HG03039 (cell line): ENCODE results near the gene NAPB.
A peak's percentile ranks its signal among the peaks of the same experiment; 100 is the strongest.
"Not testable (repeated sequence)": the region's sequence is repeated elsewhere in the genome, so short reads cannot be mapped to it uniquely, and the experiment has no call there.

ENCODE experiments used
- ATAC-seq: cut with Tn5 transposase; IDR thresholded peaks from one replicate; pipeline ENCODE4 v1.9.1; 2021; ENCODE audit warnings: mild to moderate bottlenecking, moderate library complexity; ENCODE audit not compliant: unreplicated experiment

NAPB gene

GRCh38 chr20:23420943-23421931 is at the start of gene NAPB:
Gene NAPB, minus strand, starts transcription at chr20:23421488. Its CDS starts 86 bp downstream, at chr20:23421402.
- peak; percentile 96 for ATAC-seq

GRCh38 chr20:23466961-23467360 is 45.7 kb upstream of the NAPB start:
- ATAC-seq = not testable (repeated sequence)

- no peak for ATAC-seq
Observed at GRCh38 chr20:23461180-23461579, 39.9 kb upstream of the NAPB start.

DNA sequence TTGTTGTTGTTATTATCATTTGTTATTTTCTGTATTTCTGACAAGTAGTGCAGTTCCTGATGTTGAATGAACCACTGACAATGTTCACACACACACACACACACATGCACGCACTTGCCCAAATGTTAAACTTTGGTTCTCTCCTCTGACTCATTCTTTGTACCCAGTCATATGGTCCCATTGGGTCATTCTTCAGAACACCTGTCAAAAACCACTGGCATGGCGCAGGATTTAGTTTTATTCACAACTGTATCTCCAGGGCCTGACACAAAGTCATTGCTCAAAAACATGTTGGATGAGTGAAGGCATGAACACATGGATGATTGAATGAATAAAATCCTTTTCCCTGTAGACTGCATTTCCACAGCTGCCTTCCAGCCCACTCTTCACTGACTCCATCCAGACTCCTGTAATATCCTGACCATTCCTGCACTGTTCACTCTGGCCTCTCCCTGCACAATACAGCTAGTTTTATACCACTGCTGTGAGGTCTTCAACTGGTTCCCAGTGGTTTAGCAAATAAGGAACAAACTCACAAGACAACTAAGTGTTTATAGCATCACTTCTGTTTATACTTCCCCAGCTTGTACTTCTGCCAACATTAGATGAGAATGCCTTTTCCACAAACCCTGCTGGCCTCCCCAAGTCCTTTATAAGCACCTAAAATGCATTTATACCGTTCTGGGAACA is 38.3 kb upstream of the NAPB start:
- ATAC-seq = no peak

DNA sequence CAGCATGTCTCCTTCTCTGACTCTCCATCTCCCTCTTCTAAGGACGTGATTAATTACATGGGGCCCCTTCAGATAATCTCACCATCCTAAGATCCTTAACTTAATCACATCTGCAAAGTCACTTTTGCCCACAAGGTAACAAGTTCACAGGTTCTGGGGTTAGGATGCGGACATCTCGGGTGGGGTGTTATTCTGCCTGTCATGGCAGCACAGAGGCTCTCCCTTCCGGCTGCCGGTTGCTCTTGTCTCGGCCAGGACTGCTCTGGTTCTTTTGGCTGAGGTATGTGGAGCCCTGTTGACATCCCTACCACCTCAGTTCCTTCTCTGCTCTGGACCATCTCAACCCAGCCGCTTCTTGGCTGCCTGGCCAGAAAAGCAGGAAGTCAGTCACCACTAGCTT is 35.6 kb upstream of the NAPB start:
- no peak for ATAC-seq

DNA sequence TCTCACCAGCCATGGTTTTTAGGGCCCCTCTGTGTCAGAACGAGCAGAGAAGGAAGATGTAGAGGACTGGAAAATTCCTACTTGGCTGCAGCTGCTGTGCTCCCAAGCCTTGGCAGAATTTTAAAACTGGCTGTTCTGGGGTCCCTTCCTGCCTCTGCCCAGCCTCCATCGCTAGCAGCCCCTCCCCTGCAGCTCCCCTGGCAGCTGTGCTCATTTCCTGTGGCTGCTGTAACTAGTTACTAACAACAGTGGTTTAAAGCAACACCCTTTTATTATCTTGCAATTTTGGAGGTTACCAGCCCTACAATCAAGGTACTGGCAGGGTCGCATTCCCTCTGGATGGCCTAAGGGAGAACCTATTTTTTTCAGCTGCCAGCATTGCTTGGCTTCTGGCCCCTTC is 35.1 kb upstream of the NAPB start:
- no peak for ATAC-seq

DNA sequence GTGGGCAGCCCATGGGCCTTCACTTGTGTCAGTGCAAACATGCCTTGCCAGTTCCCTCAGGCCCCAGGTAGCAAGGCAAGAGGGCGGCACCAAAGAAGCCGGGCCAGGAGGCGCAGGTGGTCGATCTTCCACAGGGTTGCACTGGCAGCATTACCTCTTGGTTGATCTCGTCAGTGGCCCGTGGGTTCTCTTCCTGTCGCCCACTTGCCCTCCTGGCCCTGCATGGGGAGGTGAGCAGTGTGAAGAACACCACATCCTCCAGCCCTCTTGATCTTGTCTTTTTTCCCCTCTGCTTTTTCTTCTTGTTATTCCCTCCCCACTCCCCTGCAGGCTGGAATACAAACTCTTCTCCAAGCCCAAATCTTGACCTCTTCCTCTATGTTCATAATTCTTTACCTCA is 34.4 kb upstream of the NAPB start:
- ATAC-seq = no peak

GRCh38 chr20:23454816-23455215 is 33.5 kb upstream of the NAPB start:
- no peak for ATAC-seq

DNA sequence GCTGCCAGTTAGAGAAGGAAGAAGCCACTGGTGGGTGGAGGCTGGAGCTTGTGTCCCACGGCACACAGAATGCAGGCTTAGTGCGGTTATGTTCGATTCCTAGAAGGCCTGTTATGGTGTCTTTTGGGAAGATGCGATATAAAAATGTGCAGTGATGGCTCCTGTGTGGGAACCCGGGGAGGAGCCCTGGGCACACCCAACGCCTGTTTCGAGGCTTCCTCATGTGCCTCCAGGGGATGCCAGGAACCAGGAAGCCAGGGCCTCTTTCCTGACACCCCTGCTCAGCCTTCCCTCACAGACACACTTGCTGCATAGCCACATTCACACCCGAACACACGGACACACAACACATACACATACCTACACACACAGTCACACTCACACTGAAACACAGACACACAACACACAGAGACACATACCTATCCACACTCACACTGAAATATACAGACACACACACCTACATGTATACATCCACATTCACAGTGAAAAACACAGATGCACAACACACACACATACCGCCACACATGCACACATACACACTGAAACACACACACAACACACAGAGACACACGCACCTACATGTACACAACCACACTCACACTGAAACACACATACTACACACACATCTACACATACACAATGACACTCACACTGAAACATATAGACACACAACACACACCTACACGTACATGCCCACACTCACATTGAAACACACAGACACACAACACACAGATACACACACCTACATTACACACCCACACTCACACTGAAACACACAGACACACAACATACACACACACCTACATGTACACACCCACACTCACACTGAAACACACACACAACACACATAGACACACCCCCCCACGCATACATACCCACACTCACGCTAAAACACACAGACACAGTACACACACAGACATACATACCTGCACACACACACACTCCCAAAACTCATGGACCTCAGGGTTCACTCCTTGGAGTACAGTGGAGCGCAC is 32.6 kb upstream of the NAPB start:
- ATAC-seq = no peak

GRCh38 chr20:23452776-23453175 is 31.5 kb upstream of the NAPB start, which contains the start of gene CST11:
Gene CST11, minus strand, starts transcription at chr20:23452876. Its CDS starts 65 bp downstream, at chr20:23452811.
- ATAC-seq = no peak

GRCh38 chr20:23451956-23452487 is 30.7 kb upstream of the NAPB start:
- ATAC-seq = no peak

- ATAC-seq = no peak
Observed at GRCh38 chr20:23450877-23451276, 29.6 kb upstream of the NAPB start.

GRCh38 chr20:23449421-23449820 is 28.1 kb upstream of the NAPB start:
- ATAC-seq = no peak

GRCh38 chr20:23448167-23448566 is 26.9 kb upstream of the NAPB start:
- no peak for ATAC-seq

- ATAC-seq = no peak
Observed at GRCh38 chr20:23446505-23446904, 25.2 kb upstream of the NAPB start.

GRCh38 chr20:23445596-23446217 is 24.4 kb upstream of the NAPB start:
- ATAC-seq = no peak

DNA sequence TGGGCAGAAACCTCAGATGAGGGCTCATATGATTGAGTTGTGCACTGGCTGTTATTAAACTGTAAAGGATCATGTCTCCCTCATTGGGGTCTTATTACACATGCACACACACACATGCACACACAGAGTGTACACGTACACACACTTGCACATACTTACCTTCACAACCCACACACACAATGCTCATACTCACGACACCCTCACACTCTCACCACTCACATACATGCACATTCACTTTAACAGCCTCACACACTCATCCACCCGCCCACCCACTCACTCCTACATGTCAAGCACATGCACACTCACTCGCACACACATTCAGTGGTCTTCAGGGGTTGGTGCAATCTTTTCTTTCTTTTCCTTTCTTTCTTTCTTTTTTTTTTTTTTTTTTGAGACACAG is 23.6 kb upstream of the NAPB start:
- ATAC-seq = no peak

DNA sequence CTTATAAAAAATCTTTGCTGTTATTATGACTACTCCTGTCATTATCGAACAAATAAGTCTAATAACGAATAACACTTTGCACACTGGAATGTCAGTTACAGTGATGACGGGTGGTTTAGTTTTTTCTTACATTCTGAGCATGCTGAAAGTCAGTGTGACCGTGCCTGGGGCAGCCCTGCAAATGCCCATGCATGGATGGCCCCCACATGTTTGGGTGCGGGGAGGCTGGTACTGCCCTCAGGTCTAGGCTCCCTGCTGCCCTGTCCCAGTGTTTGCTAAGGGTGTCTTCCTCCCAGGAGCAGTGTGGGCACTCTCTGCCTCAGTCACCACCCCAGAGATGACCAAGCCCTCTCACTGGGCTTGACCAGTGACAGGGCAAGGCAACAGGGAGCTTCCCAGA is 21.1 kb upstream of the NAPB start:
- ATAC-seq = no peak

DNA sequence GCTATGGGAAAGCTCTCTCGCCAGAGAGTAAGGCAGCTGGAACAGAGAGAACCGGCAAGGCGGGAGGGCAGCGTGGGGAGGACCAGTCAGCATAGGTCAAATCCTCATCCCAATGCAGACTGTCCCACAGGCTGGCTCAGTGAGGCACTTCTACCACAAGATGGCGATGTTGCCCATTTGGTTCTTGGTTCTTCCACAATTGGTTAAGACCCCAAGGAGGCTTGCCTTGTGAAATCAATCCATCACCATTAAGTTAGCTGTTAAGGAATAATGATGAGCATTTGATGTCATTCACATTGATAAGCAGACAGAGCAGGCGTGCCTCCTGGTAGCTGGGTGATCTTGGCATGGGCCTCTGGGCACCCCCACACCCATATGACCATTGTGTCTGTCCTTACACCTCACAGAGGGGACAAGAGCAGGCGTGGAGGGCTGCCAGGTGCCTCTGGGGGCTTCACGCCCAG is 20.6 kb upstream of the NAPB start:
- peak; percentile 46 for ATAC-seq

GRCh38 chr20:23440004-23440403 is 18.7 kb upstream of the NAPB start:
- ATAC-seq = no peak
